Stimulated activated CD8-positive, alpha-beta memory T cell treated with anti-CD3 and anti-CD28 coated beads, Interleukin-7, amount 100 ng/mL, for 1 hour (primary cell): ENCODE data around the gene NADK2.

Experiments used
- DNase-seq, 2 donors: peaks; one replicate each; pipeline ENCODE4 v3.0.0-alpha.2; 2020; ENCODE audit warnings: low read depth in 2 of 2

NADK2 gene

DNA sequence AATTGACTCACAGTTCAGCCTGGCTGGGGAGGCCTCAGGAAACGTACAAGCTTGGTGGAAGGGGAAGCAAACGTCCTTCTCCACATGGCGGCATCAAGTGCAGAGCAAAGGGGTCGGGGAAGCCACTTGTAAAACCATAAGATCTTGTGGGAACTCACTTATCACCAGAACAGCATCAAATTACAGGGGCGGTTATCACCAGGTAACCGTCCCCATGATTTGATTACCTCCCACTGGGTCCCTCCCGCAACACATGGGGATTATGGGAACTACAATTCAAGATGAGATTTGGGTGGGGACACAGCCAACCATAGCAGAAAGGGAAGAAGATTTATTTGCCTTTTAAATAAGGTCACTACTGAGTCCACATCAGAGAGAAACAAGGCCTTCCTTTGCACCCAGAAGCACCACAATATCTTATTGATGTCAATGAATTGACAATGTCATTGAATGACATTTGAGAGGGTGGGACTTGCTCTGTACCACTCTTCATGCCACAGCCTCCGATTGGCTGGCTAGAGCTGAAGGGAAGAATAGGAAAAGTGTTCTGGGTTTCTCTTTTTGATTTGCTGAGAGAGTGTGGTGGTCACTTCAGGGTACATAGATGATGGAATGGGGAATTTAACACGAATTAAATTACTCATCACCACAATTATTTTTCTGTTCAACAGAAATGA, 78.8 kb downstream of the NADK2 start:
- DNase-seq, result no peak

DNA sequence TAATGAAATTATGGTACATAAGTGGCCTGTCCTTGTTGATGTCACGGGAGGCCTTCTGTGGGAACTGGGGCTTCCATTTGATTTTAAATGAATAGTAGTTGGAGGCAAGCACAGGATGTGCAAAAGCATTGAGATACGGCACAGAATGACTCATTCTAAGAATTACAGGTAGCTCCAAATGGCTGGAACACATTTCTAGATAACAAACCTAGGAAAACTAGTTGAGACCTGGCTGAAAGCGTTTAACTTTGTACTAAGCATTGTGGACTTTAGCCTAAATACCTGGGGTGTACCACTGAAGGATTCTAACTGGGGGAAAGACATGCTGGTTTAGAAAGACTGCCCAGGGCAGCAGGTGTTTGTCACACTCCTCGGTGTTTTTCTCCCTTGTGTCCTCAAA, 80.4 kb downstream of the NADK2 start:
- DNase-seq, result no peak

DNA sequence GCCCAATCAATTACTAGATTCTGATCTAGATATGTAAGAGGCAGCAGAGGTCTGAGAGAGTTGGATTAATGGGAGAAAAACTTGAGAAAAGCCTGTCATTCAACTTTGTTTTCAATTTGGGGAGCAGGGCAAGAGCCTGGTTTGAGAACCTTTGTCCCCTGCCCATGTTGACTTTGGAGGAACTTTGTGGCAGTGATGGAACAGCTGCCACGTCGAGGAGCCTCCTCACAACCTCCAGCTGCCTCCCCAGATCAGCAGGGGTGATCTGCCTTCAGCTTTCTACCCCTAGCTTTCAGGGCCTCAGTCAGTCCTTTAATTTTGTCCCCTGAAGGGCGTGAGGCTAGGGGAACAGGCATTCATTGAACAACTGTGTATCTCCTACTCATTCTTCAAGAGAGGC, 81.1 kb downstream of the NADK2 start:
- no peak for DNase-seq

DNA sequence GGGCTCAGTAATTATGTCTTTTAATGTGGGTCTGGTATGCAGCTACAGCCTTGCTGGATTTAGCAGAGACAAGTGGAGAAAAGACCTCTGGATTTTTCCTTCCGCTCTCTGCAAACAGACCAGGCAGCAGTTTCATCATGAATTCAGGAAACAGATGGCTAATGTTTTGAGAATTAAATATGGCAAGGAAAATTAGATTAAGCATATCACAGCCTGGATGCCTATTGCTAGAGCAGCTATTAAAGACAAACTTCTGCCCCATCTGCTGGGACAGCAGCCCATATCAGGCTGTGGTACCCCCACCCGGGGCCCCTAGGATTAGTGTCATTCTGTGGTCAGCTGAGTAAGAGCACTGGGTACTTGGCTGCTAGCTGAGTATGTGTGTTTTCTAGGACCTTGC, 83.6 kb downstream of the NADK2 start:
- DNase-seq, result no peak

DNA sequence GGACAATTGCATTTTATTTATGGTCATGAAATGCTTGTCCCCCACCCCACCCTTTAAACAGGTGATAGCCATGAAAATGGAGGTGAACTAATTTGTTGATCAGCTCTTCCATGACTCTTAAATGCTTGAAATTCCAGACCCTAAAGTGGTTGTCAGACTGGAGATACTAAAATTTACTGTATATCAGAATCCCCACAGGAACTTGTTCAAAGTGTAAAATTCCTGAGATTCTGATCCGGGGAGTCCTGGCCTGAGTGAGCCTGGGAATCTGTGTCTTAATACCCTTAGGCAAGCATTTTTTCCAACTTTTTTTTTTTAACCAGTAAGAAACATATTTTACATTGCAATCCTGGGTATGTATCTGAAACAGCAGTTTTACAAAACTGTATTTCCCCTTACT, 85.1 kb downstream of the NADK2 start:
- DNase-seq, result no peak

DNA sequence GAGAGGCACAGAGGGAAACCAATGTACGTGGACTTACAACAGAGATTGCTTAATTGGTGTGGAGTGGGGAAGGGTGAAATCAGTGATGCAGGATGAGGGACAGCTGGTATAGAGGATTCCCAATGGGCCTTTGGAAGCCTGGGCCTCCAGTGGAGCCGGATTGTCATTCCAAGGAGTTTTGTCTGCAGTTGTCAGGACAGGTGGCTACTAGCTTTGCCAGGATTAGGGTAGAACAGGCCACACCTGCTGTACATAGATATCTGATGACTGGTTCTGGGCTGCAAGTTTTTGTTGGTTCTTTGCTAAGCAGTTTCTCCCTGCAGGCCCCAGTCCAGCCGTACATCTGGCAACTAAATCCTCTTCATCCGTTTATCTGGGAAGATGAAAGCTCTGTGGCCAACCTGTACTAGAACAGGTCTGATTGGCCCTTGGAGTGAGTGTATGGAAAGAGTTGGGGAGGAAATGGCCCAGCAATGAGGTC, 85.6 kb downstream of the NADK2 start:
- no peak for DNase-seq

DNA sequence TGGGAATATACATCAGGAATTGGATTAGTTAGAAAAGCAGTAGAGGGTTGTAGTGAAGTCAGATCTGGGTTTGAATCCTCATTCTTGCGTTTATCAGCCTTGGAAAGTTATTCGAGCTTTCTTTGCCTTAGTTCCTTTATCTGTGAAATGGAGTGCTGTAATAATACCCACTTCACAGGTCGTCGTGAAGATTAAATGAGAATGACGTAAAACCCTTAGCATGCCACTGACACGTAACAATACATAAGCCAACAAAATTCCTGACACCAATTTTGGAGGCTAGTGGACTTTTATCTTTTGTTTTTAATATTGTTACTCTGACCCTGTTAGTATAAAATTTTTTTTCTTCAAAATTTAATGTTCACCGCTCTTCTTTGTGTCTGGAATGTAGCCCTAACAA, 86.4 kb downstream of the NADK2 start:
- DNase-seq, result no peak

DNA sequence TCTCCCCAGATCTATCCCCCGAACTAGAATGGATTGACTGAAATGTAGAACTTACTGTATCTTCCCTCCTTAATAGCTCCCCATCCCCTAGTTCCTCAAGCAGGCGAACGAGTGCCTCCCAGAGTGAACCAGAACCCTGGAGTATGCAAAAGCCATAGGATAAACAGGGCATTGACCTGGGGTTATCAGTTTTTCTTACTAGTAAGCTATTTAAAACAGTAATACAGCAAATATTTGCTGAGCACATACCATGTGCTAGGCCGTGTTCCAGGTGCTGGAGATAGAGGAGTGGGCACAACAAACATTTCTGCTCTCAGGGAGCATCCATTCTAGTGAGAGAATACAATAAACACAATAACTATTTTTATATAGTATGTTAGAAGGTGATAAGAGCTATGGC, 88.0 kb downstream of the NADK2 start:
- no peak for DNase-seq

DNA sequence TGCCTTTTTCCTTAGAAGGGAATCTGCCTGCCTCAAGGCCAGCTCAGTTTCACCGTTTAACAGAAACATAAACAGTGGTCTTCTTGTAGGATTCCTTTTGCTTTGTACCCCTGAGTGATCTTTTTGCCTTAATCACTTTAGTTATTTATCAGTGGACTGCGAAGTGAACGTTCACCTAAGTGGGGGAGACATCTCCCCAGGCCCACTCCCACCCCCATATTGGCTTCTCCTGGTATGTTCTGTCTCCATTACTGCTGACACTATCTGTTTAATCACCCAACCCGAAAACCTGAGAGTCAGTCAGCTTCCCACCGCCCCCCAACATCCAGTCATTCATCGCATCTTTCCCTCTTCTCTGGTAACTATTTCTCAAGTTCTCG, 88.4 kb downstream of the NADK2 start:
- no peak for DNase-seq

DNA sequence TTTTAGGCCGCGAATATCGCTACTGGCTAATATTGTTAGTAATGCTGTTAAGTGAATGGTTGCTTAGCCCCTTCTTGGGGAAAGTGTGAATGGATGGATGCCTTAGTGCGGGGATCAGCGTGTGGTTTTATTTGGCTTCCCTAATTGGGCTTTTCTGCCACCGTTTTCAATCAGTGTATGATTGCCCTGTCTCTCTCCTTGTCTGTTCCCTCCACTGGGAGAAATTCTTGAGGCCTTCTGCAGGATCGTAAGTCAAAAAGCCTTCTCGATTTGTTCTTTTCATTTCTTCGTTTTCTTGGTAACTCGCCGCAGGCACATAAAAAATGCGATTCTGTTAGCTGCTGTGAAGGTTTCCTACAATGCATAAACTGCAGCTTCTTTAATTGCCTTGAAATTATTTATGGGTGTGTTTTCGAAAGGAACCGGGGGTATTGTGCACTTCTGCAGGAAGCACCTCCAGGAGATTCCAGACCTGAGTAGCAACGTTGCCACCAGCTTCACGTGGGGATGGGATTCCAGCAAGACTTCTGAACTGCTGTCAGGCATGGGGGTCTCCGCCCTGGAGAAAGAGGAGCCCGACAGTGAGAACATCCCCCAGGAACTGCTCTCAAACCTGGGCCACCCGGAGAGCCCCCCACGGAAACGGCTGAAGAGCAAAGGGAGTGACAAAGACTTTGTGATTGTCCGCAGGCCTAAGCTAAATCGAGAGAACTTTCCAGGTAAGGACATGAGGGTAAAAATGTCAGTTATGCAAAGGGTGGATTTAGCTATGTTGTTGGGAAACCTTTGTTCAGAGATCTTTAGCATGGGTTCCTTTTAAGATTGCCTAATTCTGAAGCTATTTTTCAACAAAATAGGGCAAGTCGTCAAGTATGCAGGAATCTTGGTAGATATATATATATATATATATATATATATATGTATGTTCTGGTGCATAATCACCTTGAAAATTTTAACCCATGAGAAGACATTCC, 89.1 kb downstream of the NADK2 start:
- DNase-seq, result no peak

DNA sequence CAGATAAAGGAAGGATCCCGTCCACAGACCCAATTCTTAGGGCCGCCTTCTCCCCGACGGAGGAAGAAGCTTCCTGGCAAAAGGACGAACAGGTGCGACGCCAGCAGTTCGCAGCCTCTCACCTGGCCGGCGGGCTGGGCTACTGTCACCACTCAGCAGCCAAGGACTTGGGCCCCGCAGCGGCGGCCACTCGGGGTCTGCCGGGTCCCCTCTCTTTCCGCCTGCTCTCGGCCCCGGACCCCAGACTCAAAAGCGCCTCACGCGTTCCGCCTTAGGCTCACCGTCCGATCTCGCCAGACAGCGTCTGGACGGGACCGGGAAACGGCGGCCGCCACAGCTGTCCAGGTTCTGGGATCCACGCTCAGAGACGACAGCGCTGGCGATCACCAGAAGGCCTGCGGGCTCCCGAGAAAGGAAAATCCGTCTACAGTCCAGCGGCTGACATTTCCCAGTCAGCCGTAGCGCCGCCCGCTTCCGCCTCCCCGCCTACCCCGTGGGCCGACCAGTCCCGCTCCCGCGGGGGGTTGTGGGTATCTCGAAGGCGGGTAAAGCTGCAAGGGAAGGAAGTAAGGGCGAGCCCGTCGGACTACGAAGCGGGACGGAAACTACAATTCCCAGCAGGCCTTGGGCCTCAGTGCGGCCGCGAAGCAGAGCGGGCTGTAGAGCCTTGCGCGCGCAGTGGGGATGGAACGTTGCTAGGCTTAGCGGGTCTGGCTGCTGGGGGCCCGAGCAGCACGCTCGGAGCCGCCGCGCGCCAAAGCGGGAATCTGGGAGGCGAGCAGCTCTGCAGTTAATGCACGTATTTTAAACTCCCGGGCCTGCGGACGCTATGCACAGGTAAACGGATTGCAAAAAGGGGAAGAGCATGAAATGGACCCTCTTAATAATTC, 90.0 kb downstream of the NADK2 start, which contains the start of the genes LMBRD2 and SKP2:
Gene LMBRD2 (minus strand): TSS at position 454 of the 890 bp plus-strand sequence. CDS start 8,538 bp downstream, outside the sequence.
Gene SKP2 (plus strand): TSS at position 678 of the 890 bp plus-strand sequence. CDS start 152 bp downstream, at position 830.
- DNase-seq, result peak; percentile 90 to 95

DNA sequence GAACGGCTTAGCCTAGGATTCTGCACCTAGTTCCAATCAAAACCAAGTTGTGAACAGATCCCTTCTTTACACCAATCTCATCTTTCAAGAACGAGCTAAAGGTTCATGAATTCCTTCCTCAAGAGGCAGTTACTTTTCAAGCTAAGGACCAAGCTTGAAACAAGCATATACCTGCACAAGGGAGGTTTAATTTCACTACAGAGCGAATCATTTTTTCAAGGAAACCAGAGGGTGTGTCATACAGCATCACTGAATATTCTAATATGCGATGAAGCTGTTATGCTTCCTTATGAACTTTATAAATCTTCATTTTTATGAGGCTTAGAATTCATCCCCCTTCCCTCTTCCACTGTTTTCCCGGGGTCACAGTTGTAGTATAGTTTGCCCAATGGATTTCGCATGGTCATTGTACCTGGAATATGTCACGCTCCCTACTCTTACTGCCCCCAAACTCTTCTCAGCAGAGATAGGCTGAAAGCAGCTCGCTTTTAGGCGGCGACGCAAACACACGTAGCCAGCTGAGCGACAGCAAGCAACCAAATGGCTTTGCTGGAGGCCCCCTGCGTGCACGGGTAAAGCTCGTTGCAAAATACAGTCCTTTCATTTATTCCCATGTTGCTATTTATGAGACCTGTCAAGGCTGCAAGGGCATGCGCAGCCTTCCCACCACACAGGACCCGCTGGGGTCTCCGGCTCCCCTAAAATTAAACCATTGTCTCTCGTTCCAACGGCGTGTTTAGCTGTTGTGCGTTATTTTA, 90.9 kb downstream of the NADK2 start:
- peak in 1 of 2 donors; percentile 12 for DNase-seq

DNA sequence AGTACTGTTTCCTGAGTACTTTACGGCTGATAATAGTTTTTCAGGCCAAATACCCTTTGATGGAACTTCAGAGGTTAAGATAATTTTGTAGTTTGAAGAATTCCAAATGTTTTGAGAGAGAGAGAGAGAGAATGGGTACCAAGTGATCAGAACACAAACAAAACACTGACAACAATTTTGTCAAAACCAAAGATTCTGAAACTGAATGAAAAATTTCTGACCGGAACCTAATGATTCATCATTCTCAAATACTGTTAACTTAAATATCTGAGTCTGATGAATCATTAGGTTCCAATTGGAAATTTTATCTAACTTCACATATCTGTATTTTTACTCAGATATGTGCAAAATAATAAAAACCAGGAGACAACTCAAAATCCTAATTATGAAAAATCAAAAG, 94.0 kb downstream of the NADK2 start:
- DNase-seq, result no peak

DNA sequence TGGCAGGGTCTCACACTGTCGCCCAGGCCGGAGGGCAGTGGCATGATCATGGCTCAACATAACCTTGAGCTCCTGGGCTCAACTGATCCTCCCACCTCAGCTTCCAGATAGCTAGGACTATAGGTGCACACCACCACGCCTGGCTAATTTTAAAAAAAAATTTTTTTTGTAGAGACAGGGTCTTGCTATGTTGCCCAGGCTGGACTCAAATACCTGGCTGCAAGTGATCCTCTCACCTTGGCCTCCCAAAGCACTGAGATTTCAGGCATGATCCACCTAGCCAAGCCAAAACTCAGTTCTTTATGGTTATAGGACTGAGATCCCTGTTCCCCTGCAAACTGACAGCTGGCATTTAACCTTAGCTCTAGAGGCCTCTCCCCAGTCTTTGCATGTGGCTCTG, 95.3 kb downstream of the NADK2 start:
- DNase-seq, result no peak

DNA sequence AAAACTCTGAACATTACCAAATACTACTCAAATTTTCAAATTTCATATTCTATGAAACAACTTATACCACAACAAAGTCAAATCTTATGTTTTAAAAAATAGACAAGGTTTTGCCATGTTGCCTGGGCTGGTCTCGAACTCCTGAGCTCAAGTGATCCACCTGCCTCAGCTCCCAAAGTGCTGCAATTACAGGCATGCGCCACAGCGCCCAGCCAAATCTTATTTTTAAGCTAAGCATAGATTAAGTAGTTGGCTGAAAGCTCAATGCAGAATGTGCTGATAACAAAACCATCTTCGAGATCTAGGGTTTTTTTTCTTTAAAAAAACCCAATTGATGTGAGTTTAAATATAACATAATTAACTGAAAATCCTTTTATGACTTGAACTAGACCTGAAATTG, 96.4 kb downstream of the NADK2 start:
- no peak for DNase-seq
